Natural killer cell (primary cell): ENCODE results near the gene FAM25C. TPM values are rescaled to one million over a fixed set of nuclear protein-coding genes. Genes with fewer than 3 reads are reported as not detected.
"Not testable (repeated sequence)": the region's sequence is repeated elsewhere in the genome, so short reads cannot be mapped to it uniquely, and the experiment has no call there.

Source experiments
- ATAC-seq, 3 donors: fragments of 150-1000 bp in 2 of 3; fragments of 200-7000 bp in 1 of 3; cut with Tn5 transposase; 1 replicate in 1 of 3; 2 replicates in 2 of 3; pipeline ENCODE4 v1.10.0; 2021; ENCODE audit warnings: mild to moderate bottlenecking in 2 of 3, moderate library complexity in 2 of 3
- DNase-seq, 2 donors: peaks; one replicate each; pipeline versions ENCODE4 v3.0.0 to v3.0.0-alpha.2; 2013 to 2021; ENCODE audit warnings: mixed read lengths in 1 of 2
- H3K27ac ChIP-seq: one replicate; pipeline ENCODE4 v1.5.1; 2013; ENCODE audit warnings: mild to moderate bottlenecking, low read length
- H3K27me3 ChIP-seq: one replicate; pipeline ENCODE4 v1.6.1; 2013; ENCODE audit warnings: low read length; ENCODE audit not compliant: control insufficient read depth, insufficient read depth
- H3K36me3 ChIP-seq: one replicate; pipeline ENCODE4 v1.6.1; 2013; ENCODE audit warnings: low read length; ENCODE audit not compliant: control insufficient read depth, insufficient read depth
- H3K4me1 ChIP-seq: one replicate; pipeline ENCODE4 v1.6.1; 2013; ENCODE audit warnings: low read length; ENCODE audit not compliant: control insufficient read depth, insufficient read depth
- H3K4me3 ChIP-seq: one replicate; pipeline ENCODE4 v1.5.1; 2013; ENCODE audit warnings: low read length
- H3K9me3 ChIP-seq: one replicate; pipeline ENCODE4 v1.6.1; 2013; ENCODE audit warnings: low read length; ENCODE audit not compliant: control insufficient read depth, insufficient read depth
- H3K27ac Mint-ChIP-seq, 2 donors: one replicate each; pipeline ENCODE4 v1.8.0; 2022; ENCODE audit warnings: mild to moderate bottlenecking in 2 of 2, mixed read lengths in 2 of 2, moderate library complexity in 1 of 2
- H3K27me3 Mint-ChIP-seq, 2 donors: one replicate each; pipeline ENCODE4 v1.8.0; 2022; ENCODE audit warnings: low read depth in 2 of 2, mixed read lengths in 2 of 2
- H3K36me3 Mint-ChIP-seq: one replicate; pipeline ENCODE4 v1.8.0; 2022; ENCODE audit warnings: mixed read lengths
- H3K4me1 Mint-ChIP-seq, 2 donors: one replicate each; pipeline ENCODE4 v1.8.0; 2022; ENCODE audit warnings: mixed read lengths in 2 of 2
- H3K4me3 Mint-ChIP-seq: one replicate; pipeline ENCODE4 v1.8.0; 2022; ENCODE audit warnings: mild to moderate bottlenecking, moderate library complexity, mixed read lengths
- H3K9me3 Mint-ChIP-seq, 2 donors: one replicate each; pipeline ENCODE4 v1.8.0; 2022; ENCODE audit warnings: mixed read lengths in 2 of 2
- WGBS: methylation state at CpG from one replicate; pipeline ENCODE4 v1.1.7; 2013; ENCODE audit warnings: missing lambda C conversion rate; ENCODE audit not compliant: insufficient coverage; 5-methylcytosine and 5-hydroxymethylcytosine counted together
- intact Hi-C: fragments of 100-400 bp; cut with micrococcal nuclease; formaldehyde crosslinking; loops from one replicate; pipeline ENCODE4 v1.14.2; 2022
- total RNA-seq, 4 donors: library from RNA; stranded (reverse); fragments of 120-200 nt in 1 of 4; gene quantifications; one replicate each; pipeline versions ENCODE4 v1.2.3 to v1.2.4, GENCODE V29; 2013 to 2022

FAM25C gene
- total RNA-seq, 3 donors from 2014 or later (not counting 1 experiment from before 2014, with no cell fraction given) = not detected

- H3K4me1 ChIP-seq, DNase-seq, H3K27ac Mint-ChIP-seq, H3K36me3 ChIP-seq, H3K27me3 Mint-ChIP-seq, H3K4me3 ChIP-seq, H3K9me3 ChIP-seq, ATAC-seq, H3K27ac ChIP-seq, H3K27me3 ChIP-seq, H3K4me3 Mint-ChIP-seq, intact Hi-C loops, H3K9me3 Mint-ChIP-seq, H3K4me1 Mint-ChIP-seq, H3K36me3 Mint-ChIP-seq: not testable (repeated sequence)
- no CpG with 5 or more reads among the region's 1 CpG for WGBS
Measured at GRCh38 chr10:47947424-47947823, 52.2 kb downstream of the FAM25C start.

Other genes with a start within 250 kb of the FAM25C start
- under 1 TPM in 2 of 3 donors, not detected in 1; 0.09 to 0.43 TPM for gene SYT15B, start 236.2 kb downstream of the FAM25C start, total RNA-seq
- not detected for gene NPY4R2, start 81.1 kb downstream of the FAM25C start, total RNA-seq